Heart right ventricle (tissue), 16 donors: ENCODE results near the gene FOXG1. TPM values are rescaled to one million over a fixed set of nuclear protein-coding genes. Genes with fewer than 3 reads are reported as not detected.

ENCODE experiments used
- ATAC-seq, 8 donors: fragments of 200-7000 bp; cut with Tn5 transposase; one replicate each; pipeline ENCODE4 v1.9.1; 2020; ENCODE audit warnings: mild to moderate bottlenecking in 8 of 8, moderate library complexity in 8 of 8, moderate number of reproducible peaks in 1 of 8
- DNase-seq, 2 donors: peaks; one replicate each; pipeline ENCODE4 v3.0.0-alpha.2; 2020
- H3K27ac ChIP-seq, 10 donors: fragments of 200-600 bp; sonication (generic) in 2 of 10; one replicate each; pipeline versions ENCODE4 v1.5.0 to v1.8.0; 2020 to 2022; ENCODE audit warnings: mild to moderate bottlenecking in 3 of 10
- H3K27me3 ChIP-seq, 7 donors: fragments of 200-600 bp; one replicate each; pipeline ENCODE4 v1.8.0; 2021 to 2022; ENCODE audit warnings: mild to moderate bottlenecking in 2 of 7
- H3K36me3 ChIP-seq, 9 donors: fragments of 200-600 bp; sonication (generic) in 1 of 9; one replicate each; pipeline versions ENCODE4 v1.5.0 to v1.8.0; 2020 to 2022; ENCODE audit warnings: mild to moderate bottlenecking in 2 of 9
- H3K4me1 ChIP-seq, 9 donors: fragments of 200-600 bp; sonication (generic) in 1 of 9; one replicate each; pipeline versions ENCODE4 v1.5.0 to v1.8.0; 2020 to 2022; ENCODE audit warnings: mild to moderate bottlenecking in 4 of 9
- H3K4me3 ChIP-seq, 10 donors: fragments of 200-600 bp; sonication (generic) in 2 of 10; one replicate each; pipeline versions ENCODE4 v1.5.0 to v1.8.0; 2020 to 2022; ENCODE audit warnings: mild to moderate bottlenecking in 7 of 10, moderate library complexity in 2 of 10
- H3K9me3 ChIP-seq, 11 donors: fragments of 200-600 bp in 10 of 11; sonication (generic) in 2 of 11; one replicate each; pipeline versions ENCODE4 v1.5.0 to v1.8.0; 2013 to 2022; ENCODE audit warnings: mild to moderate bottlenecking in 2 of 11, control low read depth in 1 of 11, moderate library complexity in 1 of 11
- CTCF ChIP-seq, 9 donors: fragments of 200-600 bp; sonication (generic) in 2 of 9; IDR thresholded peaks; one replicate each; pipeline versions ENCODE4 v1.5.0 to v1.8.0; 2021 to 2022; ENCODE audit warnings: antibody characterized with exemption in 9 of 9, mild to moderate bottlenecking in 5 of 9, moderate library complexity in 1 of 9
- WGBS, 2 donors: extraction: QIAGEN DNeasy Blood & Tissue Kit; methylation state at CpG; one replicate each; pipeline ENCODE4 v1.1.7; 2013; ENCODE audit warnings: inconsistent platforms in 1 of 2; 5-methylcytosine and 5-hydroxymethylcytosine counted together
- intact Hi-C, 10 donors: fragments of 100-400 bp; cut with DNase I; formaldehyde crosslinking; loops; one replicate each; pipeline versions ENCODE4 v1.11.1 to v1.14.2; 2022
- long read RNA-seq, 3 donors: library from polyadenylated mRNA; unstranded; transcript quantifications; one replicate each; pipeline ENCODE4 v2.0.0, GENCODE V29; 2020 to 2021
- polyA plus RNA-seq, 2 donors: library from polyadenylated mRNA; stranded (reverse); fragments of 200-250 nt; gene quantifications; one replicate each; pipeline ENCODE4 v1.2.3, GENCODE V29; 2013
- total RNA-seq, 10 donors: library from RNA; stranded (reverse); fragmentation: NEBNext Ultra II Directional in 3 of 10; extraction: Animal tissue kit (Norgen Biotek cat#: 25700) in 3 of 10; gene quantifications; one replicate each; pipeline versions ENCODE4 v1.2.1 to v1.2.4, GENCODE V29; 2021 to 2023
- donor health status: Arrhythmogenic right ventricular cardiomyopathy.
- donor health status: ischemic (EF 13 %, LVEDD 7.1; RV severe dilation, severe dysfunction).
- donor health status: healthy with polysubstance abuse.
- donor health status: DM: no; HTN: yes; CAD: no.
- donor health status: DM: no; HTN: no; CAD: no.
- donor health status: ischemic (EF 25% LVEDD 6.9; RV normal size, moderate dysfunction).
- donor health status: ischemic (EF 25% LVEDD 5.7; RV mildly dilated, moderate dysfunction).
- donor health status: healthy.
- donor health status: DM: yes; HTN: yes; CAD: no.
- donor health status: Ischemic cardiomyopathy.
- donor health status: ischemic (EF 35%, LVEDD 5.7; RV mildly dilated, moderate dysfunction).
- donor health status: nonischemic (EF 11% LVEDD 7.7; RV severe dilation, severe dysfunction).
- donor health status: DM: yes; HTN: yes; CAD: no.
- donor health status: PGD.
- donor health status: ischemic (EF 29% LVEDD 5.4; RV normal size, mild dysfunction).
- donor health status: nonischemic (EF 23%, LVEDD 6.1; RV moderate dilation, normal function).

FOXG1 gene
- total RNA-seq (not detected), polyA plus RNA-seq (not detected)
- long read RNA-seq, donor 1: 0 reads
- long read RNA-seq, donor 2: 0 reads
- long read RNA-seq, donor 3: 0 reads

- Histone ChIP-seq H3K27ac (no peak within 1 kb of the TSS), H3K4me3 (peak within 1 kb of the TSS in 9 of 10 donors; percentile 9 to 49 (median 33)), H3K4me1 (peaks cover 0 to 18% (median 12%) of the 10 kb centered on the region in 9 donors), H3K27me3 (peaks cover 18 to 97% (median 95%) of the 10 kb centered on the region in 7 donors), H3K9me3 (peaks cover 0 to 7% (median 0%) of the 10 kb centered on the region in 11 donors), H3K36me3 (no peaks in the 10 kb centered on the region)
- no peak for TF ChIP-seq CTCF (IDR thresholded peaks at IDR 0.05)
- DNase-seq: no peak
- intact Hi-C loops: no loop called here
- ATAC-seq: peak in 1 of 8 donors; percentile 15
- WGBS, 2 donors: 1 to 2% methylated on average over 45 to 56 of the region's 58 CpGs
Observed at GRCh38 chr14:28766469-28766955, at the start of gene FOXG1. Gene FOXG1, plus strand, starts transcription at chr14:28766787. Its CDS starts 493 bp downstream, at chr14:28767280.

GRCh38 chr14:28719130-28719529, 47.5 kb upstream of the FOXG1 start:
- H3K27me3 ChIP-seq: no peaks in the 10 kb centered on the region
- 81% methylated on average over 5 of the region's 5 CpGs for WGBS, 2 donors
- DNase-seq: no peak
- no peak for ATAC-seq
- no peak for TF ChIP-seq CTCF (IDR thresholded peaks at IDR 0.05)
- peaks cover 0 to 6% (median 0%) of the 10 kb centered on the region in 11 donors for H3K9me3 ChIP-seq
- intact Hi-C loops: no loop called here
- H3K4me1 ChIP-seq: no peaks in the 10 kb centered on the region
- no peaks in the 10 kb centered on the region for H3K36me3 ChIP-seq
- no peak overlapping the region for H3K27ac ChIP-seq
- no peak overlapping the region for H3K4me3 ChIP-seq

- no peak for TF ChIP-seq CTCF (IDR thresholded peaks at IDR 0.05)
- intact Hi-C loops: no loop called here
- Histone ChIP-seq H3K9me3 (no peaks in the 10 kb centered on the region), H3K27ac (no peak overlapping the region), H3K4me3 (no peak overlapping the region), H3K4me1 (no peaks in the 10 kb centered on the region), H3K36me3 (no peaks in the 10 kb centered on the region), H3K27me3 (peaks cover 0 to 2% (median 0%) of the 10 kb centered on the region in 7 donors)
- DNase-seq: no peak
- 60 to 70% methylated on average over 2 of the region's 2 CpGs for WGBS, 2 donors
- no peak for ATAC-seq
Observed at GRCh38 chr14:28731358-28731757, 35.2 kb upstream of the FOXG1 start.

GRCh38 chr14:28742171-28742846, 24.3 kb upstream of the FOXG1 start:
- TF ChIP-seq CTCF (IDR thresholded peaks at IDR 0.05): no peak

More at GRCh38 chr14:28742171-28742846, 24.3 kb upstream of the FOXG1 start:
- H3K4me1 ChIP-seq: no peaks in the 10 kb centered on the region
- ATAC-seq (no peak), DNase-seq (no peak)
- no peak overlapping the region for H3K27ac ChIP-seq
- peaks cover 0 to 7% (median 0%) of the 10 kb centered on the region in 7 donors for H3K27me3 ChIP-seq
- no peak overlapping the region for H3K4me3 ChIP-seq
- 66 to 71% methylated on average over 3 of the region's 3 CpGs for WGBS, 2 donors
- intact Hi-C loops: no loop called here
- H3K36me3 ChIP-seq: no peaks in the 10 kb centered on the region
- peaks cover 0 to 14% (median 0%) of the 10 kb centered on the region in 11 donors for H3K9me3 ChIP-seq
